Testis (tissue), 2 donors: Measurements from ENCODE around the gene KCTD19.

Source experiments
- CTCF ChIP-seq, 3 experiments: fragments of 450-650 bp in 2 of 3; fragments of 200-600 bp in 1 of 3; sonication (generic) in 1 of 3; IDR thresholded peaks; one replicate each; pipeline ENCODE4 v1.5.1; 2016 to 2019; ENCODE audit warnings: antibody characterized with exemption in 3 of 3, mild to moderate bottlenecking in 2 of 3, moderate library complexity in 1 of 3
- POLR2A ChIP-seq: fragments of 450-650 bp; IDR thresholded peaks from one replicate; pipeline ENCODE4 v1.6.1; 2017; ENCODE audit warnings: antibody characterized with exemption, mild to moderate bottlenecking, moderate library complexity

DNA sequence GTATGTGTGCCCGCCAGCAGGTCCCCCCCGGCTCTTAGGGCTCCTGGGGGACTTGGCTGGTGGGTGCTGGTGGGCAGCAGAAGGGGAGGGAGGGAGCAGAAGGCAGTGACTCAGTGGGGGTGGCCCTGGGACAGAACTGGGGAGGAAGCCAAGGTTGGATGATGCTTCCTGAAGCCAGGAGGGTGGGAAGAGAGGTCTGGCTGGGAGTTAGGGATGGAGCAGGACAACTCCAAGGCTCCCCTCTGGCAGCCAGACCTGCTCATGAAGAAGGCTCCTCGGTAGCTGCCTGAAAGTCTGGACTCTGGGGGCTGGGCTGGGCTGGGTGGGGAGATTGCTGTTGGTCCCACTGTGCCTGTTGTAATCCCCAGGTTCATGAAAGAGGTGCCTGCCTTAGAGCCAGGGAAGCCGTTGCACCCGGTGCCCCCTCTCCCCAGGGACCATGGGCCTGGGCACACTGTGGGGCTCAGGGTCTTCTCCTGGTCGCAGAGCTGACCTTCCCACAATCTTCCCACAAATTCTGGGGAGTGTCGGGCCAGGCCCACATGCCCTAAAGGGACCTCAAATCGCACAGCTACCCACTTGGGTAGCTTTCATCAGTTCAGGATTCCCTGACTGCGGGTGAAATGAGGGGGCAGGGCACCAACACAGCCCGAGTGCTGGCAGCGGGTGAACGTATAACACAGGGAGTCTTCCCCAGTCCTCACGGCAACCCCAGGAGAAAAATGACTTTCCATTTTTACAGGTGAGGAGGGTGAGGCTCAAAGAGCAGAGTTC lies 48.4 kb downstream of the KCTD19 start:
- no peak for TF ChIP-seq POLR2A
- no peak for TF ChIP-seq CTCF (IDR thresholded peaks at IDR 0.05)
